AG04450 (cell line): ENCODE measurements around the gene HOXD4. TPM values are rescaled to one million over a fixed set of nuclear protein-coding genes. Genes with fewer than 3 reads are reported as not detected.

Experiments
- CTCF ChIA-PET: fragments of 300-600, 350-600 bp; formaldehyde crosslinking; extraction: SDS; loops from one replicate; lab custom pipeline; 2022; ENCODE audit warnings: antibody characterized with exemption, inconsistent platforms; lab: Charles Lee
- POLR2A ChIA-PET: fragments of 350-600 bp; formaldehyde crosslinking; extraction: SDS; loops from one replicate; lab custom pipeline; 2021; ENCODE audit warnings: antibody characterized with exemption, inconsistent platforms; lab: Yijun Ruan, JAX
- DNase-seq: peaks from one replicate; pipeline ENCODE4 v3.0.0-alpha.2; 2011; ENCODE audit warnings: low read depth, low spot score
- H3K27ac ChIP-seq: one replicate; pipeline ENCODE4 v1.5.1; 2012; ENCODE audit warnings: low read depth, low read length, control low read depth
- H3K27me3 ChIP-seq: one replicate; pipeline ENCODE4 v1.6.0; 2012; ENCODE audit warnings: low read length; ENCODE audit not compliant: control insufficient read depth, insufficient read depth
- H3K4me3 ChIP-seq: 2 replicates; pipeline ENCODE4 v1.5.1; 2011; ENCODE audit warnings: mild to moderate bottlenecking, low read depth, low read length, control low read depth
- H3K9me3 ChIP-seq: 2 replicates; pipeline ENCODE4 v1.5.1; 2012; ENCODE audit warnings: low read length; ENCODE audit not compliant: control insufficient read depth, insufficient read depth
- CTCF ChIP-seq: IDR thresholded peaks from 2 replicates; pipeline ENCODE4 v1.5.1; 2011; ENCODE audit warnings: low read depth, low read length, control low read depth, inconsistent platforms
- polyA plus RNA-seq: library from polyadenylated mRNA; depleted of rRNA; stranded (reverse); fragments of >200 nt; gene quantifications from 2 replicates; pipeline ENCODE4 v1.2.3, GENCODE V29; 2011

The HOXD4 gene
- polyA plus RNA-seq, 1 experiment = not detected

GRCh38 chr2:176124947-176125771 lies 26.2 kb upstream of the HOXD4 start:
- ChIA-PET CTCF (interaction anchor here (0.6 to 6.3 kb wide), 6 partner anchors 330 to 1023 kb away, joined by 8 to 184 read pairs (median 63); no protein-coding TSS in a partner anchor), POLR2A (interaction anchor here (0.7 kb wide), 1 partner anchor 327 kb away, joined by 10 read pairs; no protein-coding TSS in a partner anchor)
- no peak for DNase-seq
- Histone ChIP-seq H3K4me3 (no peak overlapping the region), H3K27me3 (peaks cover 86% of the 10 kb centered on the region), H3K27ac (no peak overlapping the region), H3K9me3 (peaks cover 10% of the 10 kb centered on the region)
- no peak for TF ChIP-seq CTCF

- H3K27ac ChIP-seq = no peak overlapping the region
- no peak for TF ChIP-seq CTCF
- CTCF ChIA-PET = interaction anchor here (0.6 to 6.3 kb wide), 6 partner anchors 329 to 1023 kb away, joined by 8 to 184 read pairs (median 63); no protein-coding TSS in a partner anchor
- no peak overlapping the region for H3K4me3 ChIP-seq
- H3K27me3 ChIP-seq = peaks cover 84% of the 10 kb centered on the region
- DNase-seq = no peak
- H3K9me3 ChIP-seq = peaks cover 10% of the 10 kb centered on the region; the same call in 1 of the 2 replicates
- POLR2A ChIA-PET = interaction anchor here (0.7 kb wide), 1 partner anchor 326 kb away, joined by 10 read pairs; no protein-coding TSS in a partner anchor
Observed at GRCh38 chr2:176125772-176126054, 25.6 kb upstream of the HOXD4 start.

- Histone ChIP-seq H3K4me3 (no peak overlapping the region), H3K27me3 (peaks cover 84% of the 10 kb centered on the region), H3K27ac (no peak overlapping the region), H3K9me3 (peaks cover 4% of the 10 kb centered on the region; the same call in 1 of the 2 replicates)
- CTCF ChIA-PET = interaction anchor here (0.6 to 6.3 kb wide), 57 partner anchors 11 to 1036 kb away, joined by 3 to 184 read pairs (median 4); partner anchors contain the start of genes HOXD10 and MTX2
- TF ChIP-seq CTCF = peak; percentile 83
- POLR2A ChIA-PET = interaction anchor here (0.7 to 0.8 kb wide), 2 partner anchors 511 to 1022 kb away, joined by 5 read pairs; no protein-coding TSS in a partner anchor
- peak; percentile 29 for DNase-seq
Observed at GRCh38 chr2:176126929-176127773, 24.2 kb upstream of the HOXD4 start.

- no peak for DNase-seq
- POLR2A ChIA-PET = no interaction called here
- Histone ChIP-seq H3K9me3 (peaks cover 4% of the 10 kb centered on the region; the same call in 1 of the 2 replicates), H3K27me3 (peaks cover 85% of the 10 kb centered on the region), H3K27ac (no peak overlapping the region), H3K4me3 (no peak overlapping the region)
- CTCF ChIA-PET = interaction anchor here (0.6 to 6.3 kb wide), 33 partner anchors 11 to 1036 kb away, joined by 3 to 184 read pairs (median 7); partner anchors contain the start of gene MTX2
- no peak for TF ChIP-seq CTCF
Observed at GRCh38 chr2:176127774-176128072, 23.6 kb upstream of the HOXD4 start.
